HG03442 (cell line): ENCODE measurements around the gene NYAP1.

ENCODE experiments used
- ATAC-seq: cut with Tn5 transposase; IDR thresholded peaks from one replicate; pipeline ENCODE4 v1.9.1; 2021; ENCODE audit warnings: mild to moderate bottlenecking, moderate library complexity; ENCODE audit not compliant: unreplicated experiment

Gene NYAP1

DNA sequence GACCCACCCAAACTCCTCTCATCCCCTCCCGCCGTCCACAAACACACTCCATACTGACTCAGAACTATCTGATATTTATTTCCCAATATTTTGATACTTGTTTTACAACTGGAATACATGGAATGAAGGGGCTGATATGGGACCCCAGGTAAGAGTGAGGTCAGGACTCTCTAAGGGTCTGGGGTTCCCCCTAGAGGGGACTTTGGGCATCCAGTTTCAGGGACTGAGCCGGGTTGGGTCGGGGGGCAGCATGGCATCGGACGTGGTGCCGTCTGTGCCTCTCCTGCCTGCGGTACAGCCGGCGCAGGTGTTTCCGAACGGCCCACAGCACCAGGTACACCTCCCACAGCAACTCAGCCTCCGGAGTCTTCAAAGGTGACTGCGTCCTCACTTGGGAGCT lies 27.2 kb upstream of the NYAP1 start:
- ATAC-seq, result no peak

GRCh38 chr7:100457033-100457432 lies 26.7 kb upstream of the NYAP1 start:
- ATAC-seq, result no peak

DNA sequence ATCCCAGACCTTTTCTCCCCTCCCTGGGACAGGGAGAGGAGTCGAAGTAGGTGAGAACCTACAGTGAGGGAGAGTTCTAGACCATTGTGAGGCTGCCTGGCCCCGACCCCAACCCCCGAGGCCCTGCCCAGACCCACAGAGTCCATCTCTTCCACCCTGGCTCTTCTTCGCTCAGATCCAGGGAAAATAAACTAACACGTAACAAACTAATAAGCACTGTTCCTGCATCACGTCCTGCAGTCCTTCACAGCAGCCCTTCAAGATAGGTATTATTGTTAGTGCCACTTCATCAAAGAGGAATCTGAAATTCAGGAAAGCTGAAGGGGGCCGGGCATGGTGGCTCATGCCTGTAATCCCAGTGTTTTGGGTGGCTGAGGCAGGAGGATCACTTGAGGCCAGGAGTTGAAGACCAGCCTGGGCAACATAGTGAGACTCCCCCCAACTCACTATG lies 19.5 kb upstream of the NYAP1 start, which contains the start of gene SPACDR:
Gene SPACDR, minus strand, starts transcription at position 51 of the 451 bp plus-strand sequence. CDS start 235 bp downstream, outside the sequence.
- ATAC-seq, result no peak

DNA sequence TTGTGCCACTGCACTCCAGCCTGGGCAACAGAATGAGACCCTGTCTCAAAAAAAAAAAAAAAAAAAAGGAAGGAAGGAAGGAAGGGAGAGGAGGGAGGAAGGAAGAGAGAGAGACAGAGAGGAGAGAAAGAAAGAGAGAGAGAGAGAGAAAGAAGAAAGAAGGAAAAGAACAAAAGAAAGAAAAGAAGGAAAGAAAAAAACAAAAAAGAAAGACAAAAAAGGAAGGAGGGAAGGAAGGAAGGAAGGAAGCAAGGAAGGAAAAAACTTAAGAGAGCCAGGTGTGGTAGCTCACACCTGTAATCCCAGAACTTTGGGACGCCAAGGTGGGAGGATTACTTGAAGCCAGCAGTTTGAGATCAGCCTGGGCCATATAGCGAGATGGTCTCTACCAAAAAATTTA lies 18.9 kb upstream of the NYAP1 start:
- ATAC-seq, result no peak

DNA sequence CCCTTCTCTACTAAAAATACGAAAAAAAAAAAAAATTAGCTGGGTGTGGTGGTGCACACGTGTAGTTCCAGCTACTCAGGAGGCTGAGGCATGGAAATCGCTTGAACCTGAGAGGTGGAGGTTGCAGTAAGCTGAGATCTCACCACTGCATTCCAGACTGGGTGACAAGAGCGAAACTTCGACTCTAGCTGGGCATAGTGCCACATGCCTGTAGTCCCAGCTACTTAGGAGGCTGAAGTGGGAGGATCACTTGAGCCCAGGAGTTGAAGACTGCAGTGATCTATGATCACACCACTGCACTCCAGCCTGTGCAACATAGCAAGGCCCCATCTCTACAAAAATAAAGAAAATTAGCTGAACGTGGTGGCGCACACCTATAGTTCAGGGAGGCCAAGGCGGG lies 18.4 kb upstream of the NYAP1 start:
- ATAC-seq, result no peak

DNA sequence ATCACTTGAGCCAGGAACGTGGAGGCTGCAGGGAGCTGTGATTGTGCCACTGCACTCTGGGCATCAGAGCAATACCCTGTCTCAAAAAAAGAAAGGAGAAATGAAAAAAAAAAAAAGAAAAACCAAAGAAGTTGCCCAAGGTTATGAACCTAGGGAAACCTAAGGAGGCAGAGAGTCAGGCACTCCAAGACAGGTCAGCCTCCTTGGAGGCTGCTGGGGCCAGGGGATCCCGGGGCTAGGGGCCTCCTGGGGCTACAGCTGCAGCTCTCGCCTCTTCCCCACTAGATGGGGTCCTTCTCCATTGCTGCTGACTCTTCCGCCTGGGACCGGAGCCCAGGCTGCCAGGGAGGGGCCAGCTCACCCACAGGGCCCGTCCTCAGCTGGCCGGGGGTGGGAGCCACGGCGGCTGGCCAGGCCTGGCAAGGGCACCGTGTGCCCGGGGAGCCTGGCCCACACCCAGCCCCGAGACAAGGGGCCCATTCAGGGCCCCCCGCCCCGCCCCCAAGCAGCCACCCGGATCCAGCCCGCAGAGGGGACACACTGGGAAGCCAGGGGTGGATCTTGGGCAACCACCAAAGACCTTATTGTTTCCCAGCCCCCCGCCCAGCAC lies 17.9 kb upstream of the NYAP1 start:
- no peak for ATAC-seq

GRCh38 chr7:100466653-100467605 lies 16.8 kb upstream of the NYAP1 start:
- no peak for ATAC-seq

DNA sequence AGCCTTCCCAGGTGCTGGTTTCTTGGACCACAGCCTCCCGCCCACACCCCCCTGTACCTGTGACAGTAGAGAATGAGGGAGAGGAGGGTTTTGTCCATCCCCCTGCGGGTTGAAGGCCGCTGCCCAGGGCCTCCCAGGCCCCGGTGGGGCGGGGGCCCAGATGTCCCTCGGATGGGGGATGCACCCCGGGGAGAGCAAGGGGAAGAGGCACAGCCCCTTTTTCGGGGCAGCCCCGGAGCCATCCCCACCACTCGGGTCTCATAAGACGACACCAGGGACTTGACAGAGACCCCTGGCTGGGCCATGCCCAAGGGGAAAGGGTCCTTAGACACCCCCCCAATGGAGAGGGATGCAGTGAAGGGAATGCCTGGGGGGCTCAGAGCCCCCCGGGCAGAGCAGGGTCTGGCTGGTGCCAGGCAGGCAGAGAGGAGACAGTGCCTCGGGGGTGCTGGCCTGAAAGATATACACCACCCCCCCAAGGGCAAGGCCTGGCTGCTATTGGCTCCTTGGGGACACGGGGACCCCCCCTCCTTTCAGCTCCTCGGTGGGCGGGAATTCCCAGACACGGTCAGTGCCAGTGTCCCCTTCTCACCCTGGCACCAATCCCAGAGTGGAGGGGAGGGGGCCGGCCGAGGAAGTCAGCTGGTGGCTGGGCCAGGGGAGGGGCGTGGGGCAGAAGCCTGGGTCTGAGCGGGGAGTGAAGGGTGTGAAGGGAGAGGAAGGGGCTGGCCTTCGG lies 15.9 kb upstream of the NYAP1 start:
- ATAC-seq, result no peak

DNA sequence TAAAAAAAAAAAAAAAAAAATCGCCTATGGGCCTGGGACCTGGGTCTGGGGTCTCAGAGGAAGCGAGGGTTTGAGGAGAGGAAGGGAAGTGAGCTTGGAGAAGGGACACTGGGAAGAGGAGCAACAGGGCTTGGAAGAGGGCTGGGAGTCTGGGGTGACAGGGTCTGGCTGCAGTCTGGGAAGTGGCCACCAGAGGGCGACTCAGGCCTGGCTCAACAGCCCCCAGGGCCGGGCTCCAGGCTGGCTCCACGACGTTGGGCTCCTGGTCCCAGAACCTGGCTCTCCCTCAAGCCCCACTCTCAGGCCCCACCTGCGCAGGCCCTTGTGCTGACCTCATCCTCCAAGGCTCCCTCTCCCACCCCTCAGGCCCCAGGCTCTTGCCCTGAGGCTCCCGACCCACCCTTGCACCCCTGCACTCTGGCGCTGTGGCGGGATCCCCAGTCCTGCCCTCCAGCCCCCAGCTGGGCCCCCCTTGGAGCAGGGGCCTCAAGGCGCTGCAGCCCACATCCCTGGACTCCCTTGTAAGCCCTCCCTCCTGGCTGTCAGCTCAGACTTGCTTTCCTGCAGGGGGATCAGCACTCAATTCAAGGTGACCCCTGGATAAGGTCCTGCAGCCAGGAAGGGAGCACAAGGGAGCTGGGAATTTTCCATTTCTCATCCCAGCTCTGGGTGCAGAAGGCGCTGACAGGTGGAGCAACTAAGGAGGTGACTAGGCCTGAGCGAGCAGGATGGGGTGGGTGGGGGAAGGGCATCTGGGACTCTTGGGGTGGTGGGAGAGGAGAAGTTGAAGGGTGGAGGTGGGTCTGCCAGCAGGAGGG lies 14.3 kb upstream of the NYAP1 start:
- peak; percentile 49 for ATAC-seq

GRCh38 chr7:100471021-100471420 lies 12.7 kb upstream of the NYAP1 start:
- no peak for ATAC-seq

GRCh38 chr7:100472121-100472851 lies 11.4 kb upstream of the NYAP1 start:
- ATAC-seq, result no peak

GRCh38 chr7:100472854-100473499 lies 10.8 kb upstream of the NYAP1 start:
- no peak for ATAC-seq

- ATAC-seq, result no peak
Measured at GRCh38 chr7:100475549-100475948, 8.2 kb upstream of the NYAP1 start.

- no peak for ATAC-seq
Measured at GRCh38 chr7:100476101-100476780, 7.5 kb upstream of the NYAP1 start.

DNA sequence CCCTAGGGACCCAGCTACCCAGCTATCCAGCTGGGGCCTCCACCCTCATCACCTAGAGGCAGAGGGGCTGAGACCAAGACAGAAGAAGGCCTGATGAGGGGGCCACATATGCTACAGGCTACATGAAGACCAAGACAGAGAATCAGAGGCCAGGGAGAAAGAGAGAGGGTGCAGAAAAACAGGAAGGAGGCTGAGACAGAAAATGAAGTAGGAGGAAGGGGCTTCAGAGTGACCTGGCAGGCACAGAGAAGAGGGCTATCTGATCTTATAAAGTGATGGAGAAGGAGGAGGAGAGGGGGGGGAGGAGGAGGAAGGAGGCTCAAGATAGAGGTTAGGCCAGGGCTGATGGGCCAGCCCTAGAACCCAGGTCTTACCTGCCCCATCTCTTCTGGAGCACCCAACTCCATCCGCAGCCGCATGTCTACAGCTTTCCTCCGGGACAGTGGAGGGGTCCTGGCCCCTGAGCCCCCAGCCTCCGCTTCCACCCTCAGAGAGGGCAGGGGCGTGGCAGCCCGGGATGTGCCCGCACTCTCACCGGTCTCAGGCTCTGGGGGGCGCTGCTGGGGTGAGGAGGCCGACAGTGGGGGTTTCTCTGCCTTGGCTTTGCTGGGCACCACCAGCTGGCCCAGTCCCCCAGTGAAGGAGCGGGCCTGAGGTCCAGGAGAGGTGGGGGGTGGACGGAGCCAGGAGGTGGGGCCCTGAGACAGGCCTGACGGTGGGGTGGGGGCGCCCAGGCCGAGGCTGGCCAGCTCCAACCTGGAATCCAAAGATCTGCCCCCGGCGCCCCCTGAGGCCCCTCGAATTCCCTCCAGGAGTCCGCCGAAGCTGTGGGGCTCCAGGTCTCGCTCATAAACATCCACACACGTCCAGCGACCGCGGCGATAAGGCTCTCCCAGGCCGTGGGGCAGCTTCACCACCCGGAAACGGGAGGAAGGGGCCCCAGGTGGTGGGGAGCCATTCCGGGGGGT lies 6.5 kb upstream of the NYAP1 start:
- ATAC-seq, result no peak

DNA sequence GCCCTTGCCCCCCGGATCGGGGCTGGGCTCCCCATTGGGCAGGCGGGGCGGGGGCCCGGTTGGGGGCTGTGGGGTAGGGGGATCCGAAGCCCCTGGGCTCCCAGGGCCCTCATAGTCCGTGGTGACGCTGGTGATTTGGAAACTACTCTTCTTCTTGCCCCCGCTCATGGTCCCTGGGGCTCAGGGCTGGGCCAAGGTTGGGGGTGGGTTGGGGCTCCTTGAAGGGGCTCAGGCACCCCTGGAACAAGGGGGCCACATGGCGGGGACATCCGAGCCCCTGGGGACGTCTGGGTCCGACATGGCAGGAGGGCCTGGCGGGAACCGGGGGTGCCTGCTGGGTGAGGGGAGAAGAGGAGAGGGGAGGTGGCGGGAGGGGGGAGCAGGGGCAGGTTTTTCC lies 5.9 kb upstream of the NYAP1 start:
- no peak for ATAC-seq

DNA sequence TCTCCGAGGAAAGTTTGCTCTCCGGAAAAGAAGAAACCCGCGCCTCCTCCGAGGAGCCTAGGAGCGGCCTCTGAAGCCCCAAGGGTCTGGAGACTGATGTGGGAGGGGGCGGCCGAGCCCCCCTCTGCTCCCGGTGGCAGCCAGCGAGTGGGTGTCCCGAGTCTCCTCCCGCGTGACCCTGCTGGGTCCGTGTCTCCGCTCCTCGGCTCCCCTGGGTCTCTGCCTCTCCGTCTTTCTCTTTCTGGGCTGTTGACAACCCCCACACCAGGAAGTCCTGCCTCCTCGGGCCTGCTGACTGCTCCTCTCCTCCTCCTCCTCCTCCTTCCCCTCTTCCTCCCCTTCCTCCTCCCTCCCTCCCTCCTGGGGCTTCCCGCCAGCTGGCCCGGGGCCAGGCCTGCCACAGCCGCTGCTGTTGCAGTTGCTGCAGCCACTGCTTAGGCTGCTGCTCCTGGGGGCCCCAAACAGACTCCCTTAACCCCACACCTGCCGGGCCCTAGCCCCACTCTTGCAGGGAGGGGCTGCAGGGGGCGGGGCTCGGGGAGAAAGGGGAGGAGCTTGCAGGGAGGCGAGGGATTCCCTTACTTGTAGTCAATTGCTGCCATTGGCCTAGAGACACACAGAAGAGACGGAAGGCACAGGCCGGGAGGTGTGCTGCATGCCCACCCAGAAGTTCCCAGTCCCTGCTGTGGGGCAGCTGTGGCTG lies 4.6 kb upstream of the NYAP1 start, which contains the start of gene TSC22D4:
Gene TSC22D4, minus strand, starts transcription at position 257 of the 703 bp plus-strand sequence. CDS start 1,176 bp downstream, outside the sequence.
- no peak for ATAC-seq
